HG03060 (cell line): Measurements from ENCODE around the gene SRGN.
"Not testable (repeated sequence)": the region's sequence is repeated elsewhere in the genome, so short reads cannot be mapped to it uniquely, and the experiment has no call there.

Experiments used
- ATAC-seq: cut with Tn5 transposase; IDR thresholded peaks from one replicate; pipeline ENCODE4 v1.9.1; 2021; ENCODE audit warnings: low read depth, moderate number of reproducible peaks; ENCODE audit not compliant: unreplicated experiment

Gene SRGN

GRCh38 chr10:69087590-69088470 lies at the start of gene SRGN:
Gene SRGN, plus strand, starts transcription at chr10:69088103. Its CDS starts 55 bp downstream, at chr10:69088158.
- ATAC-seq: peak; percentile 45

- ATAC-seq: not testable (repeated sequence)
Observed at GRCh38 chr10:69040904-69041303, 47.0 kb upstream of the SRGN start.

GRCh38 chr10:69042417-69042816 lies 45.5 kb upstream of the SRGN start:
- ATAC-seq: no peak

GRCh38 chr10:69042838-69043237 lies 45.1 kb upstream of the SRGN start:
- no peak for ATAC-seq

GRCh38 chr10:69043931-69044531 lies 43.9 kb upstream of the SRGN start:
- peak; percentile 35 for ATAC-seq

GRCh38 chr10:69044546-69044945 lies 43.4 kb upstream of the SRGN start:
- peak; percentile 1 for ATAC-seq

- ATAC-seq: no peak
Observed at GRCh38 chr10:69045441-69046300, 42.2 kb upstream of the SRGN start.

GRCh38 chr10:69047111-69047832 lies 40.6 kb upstream of the SRGN start:
- no peak for ATAC-seq

GRCh38 chr10:69048103-69048502 lies 39.8 kb upstream of the SRGN start:
- no peak for ATAC-seq

GRCh38 chr10:69049566-69049961 lies 38.3 kb upstream of the SRGN start:
- ATAC-seq: no peak

GRCh38 chr10:69051303-69051702 lies 36.6 kb upstream of the SRGN start:
- ATAC-seq: no peak

- ATAC-seq: no peak
Observed at GRCh38 chr10:69051710-69052487, 36.0 kb upstream of the SRGN start.

- no peak for ATAC-seq
Observed at GRCh38 chr10:69052736-69053135, 35.2 kb upstream of the SRGN start.

GRCh38 chr10:69055241-69055640 lies 32.7 kb upstream of the SRGN start:
- ATAC-seq: no peak

GRCh38 chr10:69056129-69056528 lies 31.8 kb upstream of the SRGN start:
- ATAC-seq: no peak

- ATAC-seq: no peak
Observed at GRCh38 chr10:69056536-69057260, 31.2 kb upstream of the SRGN start.

GRCh38 chr10:69057261-69057950 lies 30.5 kb upstream of the SRGN start:
- no peak for ATAC-seq

GRCh38 chr10:69057951-69058297 lies 30.0 kb upstream of the SRGN start:
- ATAC-seq: no peak
